Articular chondrocyte of knee joint (primary cell): Measurements from ENCODE around the gene COL18A1. TPM values are rescaled to one million over a fixed set of nuclear protein-coding genes. Genes with fewer than 3 reads are reported as not detected.

Experiments used
- small RNA-seq: library from RNA; depleted of rRNA; stranded (forward); fragments of <200 nt; gene quantifications from one replicate; pipeline ENCODE3, GENCODE V24; 2012
- total RNA-seq: library from RNA; depleted of rRNA; stranded (reverse); fragments of >200 nt; gene quantifications from 2 replicates; pipeline ENCODE4 v1.2.3, GENCODE V29; 2012

COL18A1 gene
- 1.7 and 7.4 TPM in 2 replicates for total RNA-seq

DNA sequence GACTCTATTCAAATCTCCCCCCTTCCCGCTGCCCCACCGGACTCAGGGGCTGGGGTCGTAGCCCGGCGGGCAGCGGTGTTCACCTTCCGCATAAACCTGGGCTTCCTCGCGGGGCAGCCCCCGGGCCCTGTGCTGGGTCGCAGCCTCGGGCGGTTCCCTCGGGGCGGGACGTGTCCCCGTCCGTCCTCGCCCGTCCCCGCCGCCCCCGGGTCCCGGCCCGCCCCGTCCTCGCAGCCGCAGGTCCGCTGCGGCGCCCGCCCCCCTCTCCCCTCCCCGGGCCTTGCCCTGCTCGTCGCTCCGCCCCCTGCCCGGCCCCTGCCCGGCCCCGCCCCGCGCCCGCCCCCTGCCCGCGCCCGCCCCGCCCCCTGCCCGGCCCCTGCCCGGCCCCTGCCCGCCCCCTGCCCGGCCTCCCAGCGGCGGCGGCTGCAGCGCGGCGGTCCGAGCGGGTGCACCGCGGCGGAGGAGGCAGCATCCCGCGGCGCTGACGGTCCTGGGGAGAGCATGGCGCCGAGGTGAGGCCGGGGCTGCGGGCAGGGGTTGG is at the start of gene COL18A1:
Gene COL18A1, plus strand, starts transcription at position 436 of the 541 bp plus-strand sequence. Its CDS starts 66 bp downstream, at position 502.

DNA sequence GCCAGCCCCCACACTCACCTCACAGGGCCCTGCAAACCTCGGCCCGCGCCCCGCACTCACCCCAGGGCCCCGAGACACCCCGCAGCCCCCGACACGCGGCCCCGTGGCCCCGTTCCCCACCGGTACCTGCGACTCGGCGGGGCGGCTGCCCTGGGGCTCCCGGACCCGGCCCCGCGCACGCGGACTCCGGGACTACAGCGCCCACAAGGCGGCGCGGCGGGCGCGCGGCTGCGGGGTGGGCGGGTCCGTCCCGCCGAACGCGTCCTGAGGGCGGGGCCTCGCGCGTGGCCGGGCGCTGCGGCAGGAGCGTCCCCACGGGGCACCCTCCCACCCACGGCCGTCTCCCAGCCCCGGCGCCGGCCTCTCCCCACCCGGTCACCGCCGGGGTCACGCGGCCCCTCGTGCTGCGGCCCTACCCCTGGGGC is 137.3 kb downstream of the COL18A1 start, which contains the start of gene SLC19A1:
Gene SLC19A1, minus strand, starts transcription at position 199 of the 425 bp plus-strand sequence. CDS start 4,481 bp downstream, outside the sequence.

Small RNA genes within 50 kb of the gene (small RNA-seq; reads per million reads assigned to genes)
- not detected for gene MIR6815
- gene MTCO1P3: not detected

Other genes starting within 250 kb of the COL18A1 start
- 32.5 and 39.3 TPM in 2 replicates for gene POFUT2, start 117.3 kb upstream of the COL18A1 start, total RNA-seq
- gene SLC19A1, start 137.3 kb downstream of the COL18A1 start, total RNA-seq: 3.0 and 3.1 TPM in 2 replicates
- gene PCBP3, start 238.6 kb downstream of the COL18A1 start, total RNA-seq: 3.5 and 5.8 TPM in 2 replicates